ENCODE measurements around the gene ORAI3. TPM values are rescaled to one million over a fixed set of nuclear protein-coding genes. Genes with fewer than 3 reads are reported as not detected.

Gene ORAI3
- total and polyA plus RNA-seq, 2 of the 13 experiments (the other 11 are each of a cell fraction or from before 2014, with no cell fraction given), result 11.4 to 32.0 TPM

DNA sequence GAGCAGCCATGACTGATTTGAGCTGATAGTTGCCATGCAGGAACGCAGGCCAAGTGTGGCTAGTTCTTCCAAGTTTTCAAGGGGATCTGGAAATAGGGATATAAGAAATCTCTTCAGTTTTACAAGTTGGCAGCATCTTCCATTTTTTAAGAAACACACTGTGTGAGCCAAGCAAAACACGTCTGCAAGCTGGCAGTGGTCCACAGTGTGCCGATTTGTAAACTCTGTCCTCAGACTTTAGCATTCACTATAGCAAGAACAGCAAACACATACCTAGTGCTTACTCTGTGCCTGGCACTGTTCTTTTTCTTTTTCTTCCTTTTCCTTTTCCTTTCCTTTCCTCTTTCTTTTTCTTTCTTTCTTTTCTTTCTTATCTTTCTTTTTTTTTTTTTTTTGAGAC lies 2.9 kb downstream of the ORAI3 start:
- no peak for ATAC-seq
- Histone ChIP-seq H3K4me2 (ENCODE audit: low read depth, low read length) (no peak overlapping the region), H3K79me2 (ENCODE audit: insufficient read depth, low read length) (peaks cover 5% of the 10 kb centered on the region), H3K27ac (ENCODE audit: extremely low read length, insufficient read depth, low read length) (no peak overlapping the region), H2AFZ (ENCODE audit: low read length) (no peak overlapping the region), H4K20me1 (ENCODE audit: insufficient read depth, low read length) (no peaks in the 10 kb centered on the region), H3K9ac (ENCODE audit: insufficient read depth, low read depth, low read length) (no peak overlapping the region), H3K27me3 (ENCODE audit: control insufficient read depth in 1 of 2, insufficient read depth in 2 of 2, low read length in 2 of 2) (no peaks in the 10 kb centered on the region; a peak in 1 of 5 replicates), H3K4me1 (ENCODE audit: insufficient read depth, low read length) (peaks cover 63% of the 10 kb centered on the region), H3K36me3 (replicated peaks in 1 of 2; ENCODE audit: control insufficient read depth in 1 of 2, insufficient read depth in 2 of 2, low read length in 2 of 2) (0 out of 5 replicates have a peak, but pooled peaks cover 0 to 4% of the 10 kb centered on the region in 2 experiments), H3K9me3 (ENCODE audit: low read length) (no peaks in the 10 kb centered on the region), H3K4me3 (replicated peaks in 1 of 3; ENCODE audit: insufficient read depth in 1 of 3, low read depth in 2 of 3, low read length in 3 of 3) (no peak overlapping the region)
- 79% methylated on average over 3 of the region's 3 CpGs for WGBS (ENCODE audit: low lambda C conversion rate)
- FAIRE-seq, result no peak
- TF ChIP-seq RBFOX2 (IDR thresholded peaks at IDR 0.05; ENCODE audit: low read depth, low read length) (0 out of 2 replicates have a peak, but pooled peaks have one; percentile 18), AGO2 (optimal IDR thresholded peaks at IDR 0.05; ENCODE audit: low read depth, low read length) (peak; percentile 42), RBM22 (optimal IDR thresholded peaks at IDR 0.05; ENCODE audit: low read length) (no peak)
- TF ChIP-seq, protein P1, sequence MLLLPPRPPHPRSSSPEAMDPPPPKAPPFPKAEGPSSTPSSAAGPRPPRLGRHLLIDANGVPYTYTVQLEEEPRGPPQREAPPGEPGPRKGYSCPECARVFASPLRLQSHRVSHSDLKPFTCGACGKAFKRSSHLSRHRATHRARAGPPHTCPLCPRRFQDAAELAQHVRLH (CRISPR knock-in tag; IDR thresholded peaks at IDR 0.05; ENCODE audit: borderline replicate concordance, low read depth), result no peak
- TF ChIP-seq, protein P2, sequence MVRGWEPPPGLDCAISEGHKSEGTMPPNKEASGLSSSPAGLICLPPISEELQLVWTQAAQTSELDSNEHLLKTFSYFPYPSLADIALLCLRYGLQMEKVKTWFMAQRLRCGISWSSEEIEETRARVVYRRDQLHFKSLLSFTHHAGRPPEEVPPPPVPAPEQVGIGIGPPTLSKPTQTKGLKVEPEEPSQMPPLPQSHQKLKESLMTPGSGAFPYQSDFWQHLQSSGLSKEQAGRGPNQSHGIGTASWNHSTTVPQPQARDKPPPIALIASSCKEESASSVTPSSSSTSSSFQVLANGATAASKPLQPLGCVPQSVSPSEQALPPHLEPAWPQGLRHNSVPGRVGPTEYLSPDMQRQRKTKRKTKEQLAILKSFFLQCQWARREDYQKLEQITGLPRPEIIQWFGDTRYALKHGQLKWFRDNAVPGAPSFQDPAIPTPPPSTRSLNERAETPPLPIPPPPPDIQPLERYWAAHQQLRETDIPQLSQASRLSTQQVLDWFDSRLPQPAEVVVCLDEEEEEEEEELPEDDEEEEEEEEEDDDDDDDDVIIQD (CRISPR knock-in tag; IDR thresholded peaks at IDR 0.05; ENCODE audit: low read depth), result no peak
- intact Hi-C loops (cut with micrococcal nuclease; ENCODE audit: unreplicated experiment), result loop anchor here (10.0 kb wide), 2 partner anchors 143 to 193 kb away; partner anchors contain the start of gene VKORC1
- CTCF ChIA-PET (ENCODE audit: low intra/inter-chr PET ratio, low total read pairs), result no interaction called here
- in situ Hi-C loops (cut with HindIII; ENCODE audit: extremely low pct_ligation_motif_present, low pct_unique_long_range_greater_than_20kb), result no loop called here
- POLR2A ChIA-PET, result no interaction called here
- no peak for DNase-seq (ENCODE audit: low spot score)
- BruUV-seq (replicated peaks), result no TSS peak

DNA sequence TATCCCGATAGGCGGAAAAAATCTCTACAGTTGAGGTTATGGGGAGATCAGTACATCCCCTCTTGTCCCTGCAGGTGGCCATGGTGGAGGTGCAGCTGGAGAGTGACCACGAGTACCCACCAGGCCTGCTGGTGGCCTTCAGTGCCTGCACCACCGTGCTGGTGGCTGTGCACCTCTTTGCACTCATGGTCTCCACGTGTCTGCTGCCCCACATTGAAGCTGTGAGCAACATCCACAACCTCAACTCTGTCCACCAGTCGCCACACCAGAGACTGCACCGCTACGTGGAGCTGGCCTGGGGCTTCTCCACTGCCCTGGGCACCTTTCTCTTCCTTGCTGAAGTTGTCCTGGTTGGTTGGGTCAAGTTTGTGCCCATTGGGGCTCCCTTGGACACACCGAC lies 4.2 kb downstream of the ORAI3 start:
- peak; percentile 4 for FAIRE-seq
- no peak for ATAC-seq
- Histone ChIP-seq H3K27ac (ENCODE audit: extremely low read length, insufficient read depth, low read length) (peak overlapping the region; percentile 97), H4K20me1 (ENCODE audit: insufficient read depth, low read length) (no peaks in the 10 kb centered on the region), H2AFZ (ENCODE audit: low read length) (no peak overlapping the region), H3K79me2 (ENCODE audit: insufficient read depth, low read length) (peaks cover 5% of the 10 kb centered on the region), H3K4me2 (ENCODE audit: low read depth, low read length) (peak overlapping the region; percentile 67), H3K36me3 (replicated peaks in 1 of 2; ENCODE audit: control insufficient read depth in 1 of 2, insufficient read depth in 2 of 2, low read length in 2 of 2) (no peaks in the 10 kb centered on the region), H3K27me3 (ENCODE audit: control insufficient read depth in 1 of 2, insufficient read depth in 2 of 2, low read length in 2 of 2) (no peaks in the 10 kb centered on the region; a peak in 1 of 5 replicates), H3K9ac (ENCODE audit: insufficient read depth, low read depth, low read length) (peak overlapping the region; percentile 4; the same call in 1 of the 2 replicates), H3K9me3 (ENCODE audit: low read length) (no peaks in the 10 kb centered on the region), H3K4me1 (ENCODE audit: insufficient read depth, low read length) (peaks cover 65% of the 10 kb centered on the region), H3K4me3 (replicated peaks in 1 of 3; ENCODE audit: insufficient read depth in 1 of 3, low read depth in 2 of 3, low read length in 3 of 3) (peak overlapping the region in 1 of 3 experiments; percentile 42; a peak in 1 of 6 replicates)
- no peak for DNase-seq (ENCODE audit: low spot score)
- BruUV-seq (replicated peaks), result no TSS peak
- WGBS (ENCODE audit: low lambda C conversion rate), result 77% methylated on average over 7 of the region's 9 CpGs
- ChIA-PET POLR2A (interaction anchor here (1.3 to 3.1 kb wide), 10 partner anchors 11 to 189 kb away, joined by 3 to 20 read pairs (median 9); partner anchors contain the start of genes FBXL19, HSD3B7, KAT8 and STX4), CTCF (ENCODE audit: low intra/inter-chr PET ratio, low total read pairs) (interaction anchor here (0.8 to 1.2 kb wide), 4 partner anchors 11 to 142 kb away, joined by 4 to 8 read pairs (median 4); partner anchors contain the start of gene VKORC1)
- in situ Hi-C loops (cut with HindIII; ENCODE audit: extremely low pct_ligation_motif_present, low pct_unique_long_range_greater_than_20kb) (no loop called here), intact Hi-C loops (cut with micrococcal nuclease; ENCODE audit: unreplicated experiment) (loop anchor here (1.0 to 10.0 kb wide), 3 partner anchors 32 to 192 kb away; partner anchors contain the start of genes HSD3B7 and VKORC1)
- TF ChIP-seq, protein P3, sequence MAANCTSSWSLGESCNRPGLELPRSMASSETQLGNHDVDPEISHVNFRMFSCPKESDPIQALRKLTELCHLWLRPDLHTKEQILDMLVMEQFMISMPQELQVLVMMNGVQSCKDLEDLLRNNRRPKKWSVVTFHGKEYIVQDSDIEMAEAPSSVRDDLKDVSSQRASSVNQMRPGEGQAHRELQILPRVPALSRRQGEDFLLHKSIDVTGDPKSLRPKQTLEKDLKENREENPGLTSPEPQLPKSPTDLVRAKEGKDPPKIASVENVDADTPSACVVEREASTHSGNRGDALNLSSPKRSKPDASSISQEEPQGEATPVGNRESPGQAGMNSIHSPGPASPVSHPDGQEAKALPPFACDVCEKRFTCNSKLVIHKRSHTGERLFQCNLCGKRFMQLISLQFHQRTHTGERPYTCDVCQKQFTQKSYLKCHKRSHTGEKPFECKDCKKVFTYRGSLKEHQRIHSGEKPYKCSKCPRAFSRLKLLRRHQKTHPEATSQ (CRISPR knock-in tag; IDR thresholded peaks at IDR 0.05; ENCODE audit: borderline replicate concordance), result no peak
- TF ChIP-seq, protein P4, sequence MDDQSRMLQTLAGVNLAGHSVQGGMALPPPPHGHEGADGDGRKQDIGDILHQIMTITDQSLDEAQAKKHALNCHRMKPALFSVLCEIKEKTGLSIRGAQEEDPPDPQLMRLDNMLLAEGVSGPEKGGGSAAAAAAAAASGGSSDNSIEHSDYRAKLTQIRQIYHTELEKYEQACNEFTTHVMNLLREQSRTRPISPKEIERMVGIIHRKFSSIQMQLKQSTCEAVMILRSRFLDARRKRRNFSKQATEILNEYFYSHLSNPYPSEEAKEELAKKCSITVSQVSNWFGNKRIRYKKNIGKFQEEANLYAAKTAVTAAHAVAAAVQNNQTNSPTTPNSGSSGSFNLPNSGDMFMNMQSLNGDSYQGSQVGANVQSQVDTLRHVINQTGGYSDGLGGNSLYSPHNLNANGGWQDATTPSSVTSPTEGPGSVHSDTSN (CRISPR knock-in tag; IDR thresholded peaks at IDR 0.05; ENCODE audit: borderline replicate concordance), result no peak
- TF ChIP-seq, protein P5, sequence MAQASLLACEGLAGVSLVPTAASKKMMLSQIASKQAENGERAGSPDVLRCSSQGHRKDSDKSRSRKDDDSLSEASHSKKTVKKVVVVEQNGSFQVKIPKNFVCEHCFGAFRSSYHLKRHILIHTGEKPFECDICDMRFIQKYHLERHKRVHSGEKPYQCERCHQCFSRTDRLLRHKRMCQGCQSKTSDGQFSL (CRISPR knock-in tag; IDR thresholded peaks at IDR 0.05), result no peak
- TF ChIP-seq SOX6 (IDR thresholded peaks at IDR 0.05) (no peak), SOX6 (CRISPR knock-in tag; IDR thresholded peaks at IDR 0.05) (no peak), HNF4G (IDR thresholded peaks at IDR 0.05; ENCODE audit: borderline replicate concordance, low read depth, low read length) (no peak), HNF4G (CRISPR knock-in tag; IDR thresholded peaks at IDR 0.05; ENCODE audit: borderline replicate concordance, low read depth) (no peak), KLF16 (CRISPR knock-in tag; IDR thresholded peaks at IDR 0.05) (peak in 1 of 2 experiments; percentile 86; a peak in 1 of 4 replicates)
